NOMO-1 treated with DMSO at 0.1 percent for 48 hours (cell line): ENCODE data around the gene HIGD2A.

Experiments used
- DNase-seq: peaks from one replicate; lab custom pipeline; 2025; ENCODE audit not compliant: unreplicated experiment; lab: John Stamatoyannopoulos, UW

Gene HIGD2A

DNA sequence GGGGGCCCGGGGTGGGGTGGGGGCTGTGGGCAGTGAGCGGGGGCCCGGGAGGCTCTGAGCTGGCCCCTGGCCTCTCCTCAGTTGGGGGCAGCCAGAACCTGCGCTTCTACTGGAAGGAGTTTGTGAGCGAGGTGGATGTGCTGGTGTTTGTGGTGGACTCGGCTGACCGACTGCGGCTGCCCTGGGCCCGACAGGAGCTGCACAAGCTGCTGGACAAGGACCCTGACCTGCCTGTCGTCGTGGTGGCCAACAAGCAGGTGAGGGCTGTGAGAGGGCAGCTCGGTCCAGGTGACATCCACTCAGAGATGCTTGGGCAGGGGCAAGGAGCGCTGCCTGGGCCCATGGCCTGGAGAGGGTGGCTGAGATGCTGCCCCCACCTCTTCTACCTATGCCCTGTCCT is 19.8 kb upstream of the HIGD2A start:
- no peak for DNase-seq

DNA sequence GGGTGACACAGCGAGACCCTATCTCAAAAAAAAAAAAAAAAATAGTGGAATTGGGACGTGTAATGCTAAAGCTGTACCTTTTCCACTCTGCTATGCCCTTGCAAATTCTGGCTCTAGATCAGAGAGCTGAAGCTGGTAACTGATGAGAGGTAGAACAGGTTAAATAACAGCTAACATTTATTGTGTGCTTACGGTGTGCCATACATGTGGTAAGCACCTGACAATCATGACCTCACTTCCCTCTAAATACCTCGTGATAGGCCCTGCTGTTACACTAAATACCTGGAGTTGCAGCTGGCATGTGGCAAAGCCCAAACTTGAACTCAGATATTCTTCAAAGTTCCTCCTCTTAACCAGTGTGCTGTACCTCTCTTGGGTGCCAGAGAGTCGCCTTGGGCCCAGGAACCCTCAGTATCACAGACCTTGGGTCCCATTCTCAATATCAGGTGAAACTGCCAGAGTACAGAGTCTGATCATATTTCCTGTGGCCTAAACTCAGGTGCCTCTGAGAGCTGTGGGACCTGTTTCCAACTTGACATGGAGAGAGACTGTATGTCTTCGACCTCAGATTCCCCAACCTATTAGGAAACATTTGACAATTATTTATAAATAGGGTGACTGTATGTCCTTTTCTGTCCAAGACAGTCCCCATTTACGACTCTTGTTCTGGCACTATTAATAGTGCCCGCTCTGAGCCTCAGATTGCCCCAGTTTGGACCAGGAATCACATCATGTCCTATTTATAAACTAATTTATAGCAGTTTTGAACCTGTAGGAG is 18.4 kb upstream of the HIGD2A start:
- no peak for DNase-seq

- no peak for DNase-seq
Observed at GRCh38 chr5:176371621-176372539, 16.7 kb upstream of the HIGD2A start.

DNA sequence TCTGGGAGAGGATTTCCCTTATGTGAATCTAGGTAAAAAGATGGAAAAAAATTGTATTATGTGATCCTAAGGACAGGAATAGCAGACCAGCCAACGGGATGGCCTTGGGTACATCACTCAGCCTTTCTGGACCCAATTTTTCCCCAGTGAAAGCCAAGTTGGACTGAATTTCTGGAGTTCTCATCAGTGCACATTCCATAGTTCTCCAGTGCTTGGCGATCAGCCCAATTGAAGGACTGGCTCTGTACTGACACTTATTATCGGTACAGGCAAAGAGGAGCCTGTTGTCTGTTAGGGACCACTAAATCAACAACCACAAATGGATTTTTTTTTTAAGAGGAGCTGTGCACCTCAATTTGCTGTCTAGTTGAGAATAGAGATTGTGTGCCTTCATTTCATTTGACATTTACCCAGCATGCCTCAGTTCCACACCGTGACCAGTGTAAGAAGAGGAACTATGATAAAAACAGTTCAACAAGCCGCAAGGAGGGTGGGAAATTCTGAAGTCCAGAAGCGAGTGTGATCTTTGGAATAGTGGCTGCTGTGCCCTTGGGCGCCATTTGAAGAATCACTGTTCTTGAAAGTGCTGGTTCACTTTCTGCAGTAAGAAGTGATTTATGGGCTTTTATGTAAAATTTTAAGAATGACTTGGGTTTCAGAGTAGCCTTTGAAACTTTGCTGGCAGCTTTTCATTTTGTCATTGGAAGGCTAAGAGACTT is 15.3 kb upstream of the HIGD2A start:
- peak; percentile 18 for DNase-seq

GRCh38 chr5:176379881-176380280 is 8.7 kb upstream of the HIGD2A start:
- peak; percentile 37 for DNase-seq

DNA sequence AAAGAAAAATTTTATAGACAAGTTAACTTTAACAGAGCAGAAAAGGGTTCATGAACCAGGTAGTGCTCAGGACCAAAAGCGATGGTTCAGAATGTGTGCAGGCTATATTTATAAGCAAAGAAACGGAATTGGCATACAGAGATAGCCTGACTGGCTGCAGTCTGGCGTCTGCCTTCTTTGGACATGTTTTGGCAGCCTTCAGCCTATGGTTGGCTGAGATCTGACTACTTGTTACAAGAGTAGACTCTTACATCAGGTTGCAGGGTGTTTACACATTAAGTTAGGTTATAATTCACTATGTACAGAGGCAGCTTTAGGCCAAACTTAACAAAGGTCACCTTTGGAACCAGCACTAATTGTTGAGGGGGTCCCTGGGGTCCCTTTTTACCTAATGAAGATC is 7.1 kb upstream of the HIGD2A start:
- DNase-seq = no peak

- DNase-seq = no peak
Observed at GRCh38 chr5:176381979-176382378, 6.6 kb upstream of the HIGD2A start.

DNA sequence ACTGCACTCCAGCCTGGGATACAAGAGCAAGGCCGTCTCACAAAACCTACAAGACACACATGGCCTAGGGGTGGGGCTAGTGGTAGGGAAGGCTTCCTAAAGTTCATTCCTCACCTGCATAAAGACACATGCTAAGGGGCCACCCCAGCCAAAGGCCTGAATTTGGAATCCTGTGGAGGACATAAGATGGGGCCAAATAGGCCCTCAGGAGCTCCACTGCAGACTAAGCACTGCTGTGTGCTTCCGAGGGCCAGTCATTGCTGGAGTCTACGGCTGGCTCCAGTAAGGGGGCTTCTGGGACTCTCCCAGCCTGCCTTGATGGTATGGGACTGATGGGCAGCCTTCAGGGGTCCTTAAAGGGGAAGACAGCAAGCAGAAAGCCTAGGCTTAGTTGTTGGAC is 5.8 kb upstream of the HIGD2A start:
- no peak for DNase-seq

GRCh38 chr5:176383248-176383905 is 5.2 kb upstream of the HIGD2A start:
- DNase-seq = no peak

GRCh38 chr5:176383961-176384360 is 4.6 kb upstream of the HIGD2A start:
- DNase-seq = no peak

- DNase-seq = no peak
Observed at GRCh38 chr5:176384366-176384930, 4.1 kb upstream of the HIGD2A start.

DNA sequence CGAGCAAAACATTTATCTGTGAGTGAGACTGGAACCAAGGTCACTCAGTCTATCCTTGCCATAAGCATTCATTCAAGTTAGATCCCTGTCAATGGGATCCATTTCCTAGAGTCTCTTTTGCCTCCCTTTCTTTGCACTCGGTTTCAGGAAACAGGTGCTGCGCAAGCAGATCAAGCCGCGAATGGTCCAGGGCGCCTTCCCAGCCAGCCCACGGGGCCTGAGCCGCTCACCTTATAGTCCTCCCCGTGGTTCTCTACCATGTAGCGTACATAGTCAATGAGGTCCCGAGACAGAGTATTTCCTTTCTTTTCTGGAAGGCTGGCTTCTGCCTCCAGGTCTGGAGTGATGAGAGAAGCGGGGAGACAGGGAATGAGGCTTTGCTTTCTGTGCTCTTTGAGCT is 3.6 kb upstream of the HIGD2A start:
- DNase-seq = no peak

- DNase-seq = no peak
Observed at GRCh38 chr5:176386491-176386890, 2.1 kb upstream of the HIGD2A start.

- DNase-seq = no peak
Observed at GRCh38 chr5:176387384-176387925, 1.1 kb upstream of the HIGD2A start.

- DNase-seq = peak; percentile 23
Observed at GRCh38 chr5:176388003-176388443, 528 bp upstream of the HIGD2A start.

- DNase-seq = peak; percentile 50
Observed at GRCh38 chr5:176389135-176390123, 878 bp downstream of the HIGD2A start.

- no peak for DNase-seq
Observed at GRCh38 chr5:176391479-176391878, 2.9 kb downstream of the HIGD2A start.

DNA sequence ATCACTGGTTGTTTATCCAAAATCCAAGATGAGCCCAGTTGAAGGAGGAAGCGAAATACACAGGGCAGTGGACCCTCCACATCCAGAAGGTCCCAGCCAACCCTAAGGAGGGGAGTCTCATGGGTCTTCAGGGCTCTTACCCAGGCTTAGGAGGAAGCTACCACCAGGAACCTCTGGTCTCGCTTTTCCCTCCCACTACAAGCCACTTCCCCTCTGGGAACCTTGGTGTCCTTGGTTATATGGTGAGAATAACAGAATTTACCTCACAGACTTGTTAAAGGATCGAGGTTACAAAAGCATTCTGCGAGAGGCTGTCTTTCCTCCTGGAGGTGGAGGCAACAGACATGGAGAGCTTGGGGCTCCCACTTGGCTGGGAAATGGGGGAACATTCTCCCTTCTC is 3.4 kb downstream of the HIGD2A start:
- DNase-seq = peak; percentile 10

DNA sequence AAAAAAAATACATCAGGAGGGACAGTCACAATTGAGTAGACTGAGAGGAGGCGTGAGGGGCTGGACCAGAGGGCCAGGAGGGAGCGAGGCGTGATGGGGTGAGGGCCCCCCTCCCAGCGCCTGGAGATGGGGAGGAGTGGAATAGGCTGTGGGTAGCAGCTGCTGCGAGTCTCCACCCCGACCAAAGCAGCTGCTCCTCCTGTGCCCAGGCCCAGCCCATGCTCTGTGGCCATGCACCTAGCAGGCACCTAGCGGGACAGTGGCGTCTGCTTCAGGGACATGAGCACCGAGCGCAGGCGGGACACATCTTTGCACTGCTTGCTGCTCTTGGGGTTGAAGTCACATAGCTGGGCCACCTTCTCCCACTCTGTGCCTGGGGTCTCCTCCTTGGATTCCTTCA is 4.0 kb downstream of the HIGD2A start:
- DNase-seq = no peak
